Gastrocnemius medialis (tissue), 4 donors: Measurements from ENCODE around the gene KRTAP12-4. TPM values are rescaled to one million over a fixed set of nuclear protein-coding genes. Genes with fewer than 3 reads are reported as not detected.

Source experiments
- ATAC-seq, 2 donors: fragments of 150-250 bp; one replicate each; pipeline ENCODE4 v1.9.1; 2016
- DNase-seq, 2 donors: peaks; one replicate each; pipeline ENCODE4 v3.0.0-alpha.2; 2019
- H3K27ac ChIP-seq, 4 donors: fragments of 200-600 bp; sonication (generic); 1 replicate in 1 of 4; 2 replicates in 3 of 4; pipeline ENCODE4 v1.5.1; 2016 to 2018; ENCODE audit warnings: mild to moderate bottlenecking in 2 of 4, moderate library complexity in 1 of 4
- H3K27me3 ChIP-seq, 3 donors: fragments of 200-600 bp; sonication (generic) in 2 of 3; 1 replicate in 1 of 3; 2 replicates in 2 of 3; pipeline versions ENCODE4 v1.5.1 to v1.6.0; 2016 to 2019; ENCODE audit warnings: mild to moderate bottlenecking in 1 of 3, moderate library complexity in 1 of 3
- H3K36me3 ChIP-seq, 2 donors: fragments of 200-600 bp; sonication (generic) in 1 of 2; one replicate each; pipeline ENCODE4 v1.5.1; 2017 to 2018
- H3K4me1 ChIP-seq, 2 donors: fragments of 200-600 bp; sonication (generic) in 1 of 2; one replicate each; pipeline ENCODE4 v1.5.1; 2016 to 2017; ENCODE audit warnings: mild to moderate bottlenecking in 2 of 2
- H3K4me3 ChIP-seq, 4 donors: fragments of 200-600 bp; sonication (generic) in 3 of 4; 1 replicate in 1 of 4; 2 replicates in 3 of 4; pipeline ENCODE4 v1.5.1; 2016 to 2019; ENCODE audit warnings: mild to moderate bottlenecking in 2 of 4
- H3K9me3 ChIP-seq, 3 donors: fragments of 200-600 bp; sonication (generic) in 2 of 3; 1 replicate in 1 of 3; 2 replicates in 2 of 3; pipeline ENCODE4 v1.5.1; 2016 to 2019
- POLR2A ChIP-seq, 2 donors: fragments of 450-650 bp; IDR thresholded peaks; one replicate each; pipeline ENCODE4 v1.6.1; 2017; ENCODE audit warnings: antibody characterized with exemption in 2 of 2, mild to moderate bottlenecking in 2 of 2, moderate library complexity in 2 of 2
- in situ Hi-C, 4 donors: fragments of 200-750 bp; cut with MboI; loops; one replicate each; pipeline versions ENCODE4 v1.15.0 to v1.8.0; 2017; ENCODE audit warnings: low sequenced_read_pairs in 4 of 4
- intact Hi-C: fragments of 100-400 bp; cut with DNase I; formaldehyde crosslinking; loops from one replicate; pipeline ENCODE4 v1.15.1; 2023; ENCODE audit warnings: low total_unique reads
- total RNA-seq, 4 donors: library from RNA; depleted of rRNA; stranded (reverse); fragments of >200 nt; gene quantifications; one replicate each; pipeline versions ENCODE4 v1.1.0 to v1.2.3, GENCODE V29; 2016
- TF ChIP-seq, protein P1 (sequence below), 5 experiments: fragments of 450-650 bp in 3 of 5; fragments of 200-600 bp in 2 of 5; sonication (generic) in 2 of 5; IDR thresholded peaks in 4 of 5; conservative IDR thresholded peaks in 1 of 5; 1 replicate in 4 of 5; 2 replicates in 1 of 5; pipeline ENCODE4 v1.5.1; 2016 to 2019; ENCODE audit warnings: antibody characterized with exemption in 5 of 5, mild to moderate bottlenecking in 3 of 5, moderate library complexity in 3 of 5

KRTAP12-4 gene
- total RNA-seq, 4 donors from 2014 or later = not detected

- H3K4me1 ChIP-seq = no peaks in the 10 kb centered on the region
- H3K27me3 ChIP-seq = peaks cover 0 to 8% (median 4%) of the 10 kb centered on the region in 3 donors
- H3K9me3 ChIP-seq = no peaks in the 10 kb centered on the region
- H3K36me3 ChIP-seq = no peaks in the 10 kb centered on the region
- H3K27ac ChIP-seq = no peak overlapping the region
- no peak for ATAC-seq
- intact Hi-C loops = no loop called here
- H3K4me3 ChIP-seq = no peak overlapping the region
- TF ChIP-seq, protein P1, sequence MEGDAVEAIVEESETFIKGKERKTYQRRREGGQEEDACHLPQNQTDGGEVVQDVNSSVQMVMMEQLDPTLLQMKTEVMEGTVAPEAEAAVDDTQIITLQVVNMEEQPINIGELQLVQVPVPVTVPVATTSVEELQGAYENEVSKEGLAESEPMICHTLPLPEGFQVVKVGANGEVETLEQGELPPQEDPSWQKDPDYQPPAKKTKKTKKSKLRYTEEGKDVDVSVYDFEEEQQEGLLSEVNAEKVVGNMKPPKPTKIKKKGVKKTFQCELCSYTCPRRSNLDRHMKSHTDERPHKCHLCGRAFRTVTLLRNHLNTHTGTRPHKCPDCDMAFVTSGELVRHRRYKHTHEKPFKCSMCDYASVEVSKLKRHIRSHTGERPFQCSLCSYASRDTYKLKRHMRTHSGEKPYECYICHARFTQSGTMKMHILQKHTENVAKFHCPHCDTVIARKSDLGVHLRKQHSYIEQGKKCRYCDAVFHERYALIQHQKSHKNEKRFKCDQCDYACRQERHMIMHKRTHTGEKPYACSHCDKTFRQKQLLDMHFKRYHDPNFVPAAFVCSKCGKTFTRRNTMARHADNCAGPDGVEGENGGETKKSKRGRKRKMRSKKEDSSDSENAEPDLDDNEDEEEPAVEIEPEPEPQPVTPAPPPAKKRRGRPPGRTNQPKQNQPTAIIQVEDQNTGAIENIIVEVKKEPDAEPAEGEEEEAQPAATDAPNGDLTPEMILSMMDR (IDR thresholded peaks at IDR 0.05 in 4 of 5, conservative IDR thresholded peaks at IDR 0.05 in 1 of 5) = no peak
- no peak for TF ChIP-seq POLR2A (IDR thresholded peaks at IDR 0.05)
- no peak for DNase-seq
- in situ Hi-C loops = no loop called here
These were observed 2.4 kb upstream of the KRTAP12-4 start for GRCh38 chr21:44656868-44657267.

DNA sequence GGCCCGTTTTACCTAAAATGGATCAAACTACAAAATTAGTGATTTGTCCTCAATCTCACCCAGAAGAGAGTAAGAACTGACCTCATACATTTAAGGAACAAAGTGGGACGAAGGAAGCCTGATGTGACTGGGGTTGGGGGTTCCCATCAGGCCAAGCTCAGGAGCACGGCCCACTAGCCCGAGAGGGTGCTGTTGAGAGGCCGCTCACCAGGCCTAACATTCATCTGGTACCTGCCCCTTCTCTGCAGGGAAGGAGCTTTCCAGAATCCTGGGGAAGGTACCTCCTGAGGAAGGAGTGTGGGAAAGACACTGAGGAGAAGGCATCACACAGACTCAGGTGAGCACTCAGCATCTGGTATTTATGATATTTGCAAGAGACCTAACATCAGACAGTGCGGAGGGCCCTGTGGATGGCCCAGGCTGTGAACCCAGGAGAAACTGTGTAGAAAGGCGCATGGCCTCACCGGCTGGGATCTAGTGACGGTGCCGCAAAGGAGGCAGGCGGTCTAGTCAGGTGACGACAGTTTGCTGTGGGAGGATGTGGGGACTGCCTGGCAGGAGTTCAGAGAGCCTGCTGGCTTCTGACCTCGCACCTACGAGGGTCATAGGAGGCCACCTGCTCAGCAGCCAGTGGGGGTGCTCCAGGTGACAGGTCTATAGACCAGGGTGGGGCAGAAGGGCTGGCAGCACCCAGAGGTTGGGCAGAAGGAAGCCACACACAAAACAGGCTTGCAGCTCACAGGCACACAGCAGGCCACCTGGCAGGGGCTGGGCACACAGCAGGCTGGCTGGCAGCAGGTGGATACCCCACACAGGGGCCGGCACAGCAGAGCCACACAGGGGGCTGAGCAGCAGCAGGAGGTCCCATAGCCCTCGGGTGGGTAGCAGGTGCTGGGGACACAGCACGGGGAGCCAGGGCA lies 543 bp downstream of the KRTAP12-4 start:
- H3K36me3 ChIP-seq = no peaks in the 10 kb centered on the region
- TF ChIP-seq POLR2A (IDR thresholded peaks at IDR 0.05) = no peak
- TF ChIP-seq, protein P1 (IDR thresholded peaks at IDR 0.05 in 4 of 5, conservative IDR thresholded peaks at IDR 0.05 in 1 of 5) = no peak
- in situ Hi-C loops = no loop called here
- no peaks in the 10 kb centered on the region for H3K9me3 ChIP-seq
- peaks cover 3 to 11% (median 4%) of the 10 kb centered on the region in 3 donors for H3K27me3 ChIP-seq
- no peak for DNase-seq
- no peak for ATAC-seq
- no peak overlapping the region for H3K4me3 ChIP-seq
- intact Hi-C loops = no loop called here
- H3K27ac ChIP-seq = no peak overlapping the region
- H3K4me1 ChIP-seq = no peaks in the 10 kb centered on the region

DNA sequence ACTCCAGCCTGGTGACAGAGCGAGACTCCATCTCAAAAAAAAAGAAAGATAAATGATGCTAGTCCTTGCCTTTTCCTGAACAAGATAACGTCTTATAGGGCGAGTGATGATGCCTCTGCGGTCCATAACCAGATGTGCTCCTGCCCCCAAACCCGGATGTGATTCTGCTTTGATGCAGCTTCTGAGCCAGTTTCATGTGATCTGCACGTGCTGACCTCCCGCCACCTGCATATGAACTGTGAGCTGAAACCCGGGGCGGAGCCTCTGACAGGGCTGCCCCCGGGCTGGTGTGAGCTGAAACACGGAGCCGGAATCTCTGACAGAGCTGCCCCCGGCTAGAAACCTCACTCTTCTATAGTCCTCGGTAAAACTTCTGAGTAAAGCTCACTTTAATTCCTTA lies 1.3 kb downstream of the KRTAP12-4 start:
- H3K27me3 ChIP-seq = peaks cover 8 to 14% (median 11%) of the 10 kb centered on the region in 3 donors
- in situ Hi-C loops = no loop called here
- intact Hi-C loops = no loop called here
- no peak overlapping the region for H3K27ac ChIP-seq
- ATAC-seq (no peak), DNase-seq (no peak)
- H3K9me3 ChIP-seq = no peaks in the 10 kb centered on the region
- TF ChIP-seq POLR2A (IDR thresholded peaks at IDR 0.05) = no peak
- TF ChIP-seq, protein P1 (IDR thresholded peaks at IDR 0.05 in 4 of 5, conservative IDR thresholded peaks at IDR 0.05 in 1 of 5) = no peak
- no peak overlapping the region for H3K4me3 ChIP-seq
- no peaks in the 10 kb centered on the region for H3K4me1 ChIP-seq
- H3K36me3 ChIP-seq = no peaks in the 10 kb centered on the region

DNA sequence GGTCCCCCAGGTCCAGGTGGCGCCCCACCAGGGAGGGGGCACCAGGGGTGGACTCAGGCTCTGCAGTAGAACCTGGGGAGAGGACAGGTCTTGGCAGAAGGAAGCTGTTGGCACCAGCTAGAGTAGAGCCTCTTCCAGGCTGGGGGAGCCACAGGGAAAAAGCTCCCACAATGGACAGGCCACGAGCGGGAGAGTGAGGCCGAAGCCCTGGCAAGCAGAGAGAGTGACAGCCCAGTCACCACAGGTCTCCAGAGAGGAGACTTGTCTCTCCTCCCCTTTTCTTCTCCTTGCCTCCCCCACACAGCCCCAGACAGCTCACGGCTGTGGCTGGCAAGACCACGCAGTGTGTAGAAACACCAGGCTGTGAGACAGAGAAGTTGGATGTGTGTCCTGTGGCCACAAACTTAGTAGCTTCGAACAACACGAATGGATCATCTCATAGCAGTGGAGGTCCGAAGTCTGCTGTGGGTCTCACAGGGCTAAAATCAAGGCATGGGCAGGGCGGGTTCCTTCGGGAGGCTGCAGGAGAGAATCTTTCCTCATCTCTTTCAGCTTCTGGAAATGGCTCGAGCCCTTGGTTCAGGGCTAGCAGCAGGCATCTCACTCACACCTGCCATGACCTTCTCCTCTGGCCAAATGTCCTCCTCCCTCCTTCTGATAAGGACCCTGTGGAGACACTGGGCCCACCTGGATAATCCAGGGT lies 3.3 kb downstream of the KRTAP12-4 start:
- TF ChIP-seq, protein P1 (IDR thresholded peaks at IDR 0.05 in 4 of 5, conservative IDR thresholded peaks at IDR 0.05 in 1 of 5) = no peak
- no peak for TF ChIP-seq POLR2A (IDR thresholded peaks at IDR 0.05)
- DNase-seq = no peak
- Histone ChIP-seq H3K27ac (no peak overlapping the region), H3K4me1 (no peaks in the 10 kb centered on the region), H3K27me3 (peaks cover 7 to 16% (median 11%) of the 10 kb centered on the region in 3 donors), H3K4me3 (no peak overlapping the region), H3K9me3 (no peaks in the 10 kb centered on the region), H3K36me3 (no peaks in the 10 kb centered on the region)
- intact Hi-C loops = no loop called here
- in situ Hi-C loops = no loop called here
- ATAC-seq = no peak
